NCI-H2196 treated with DMSO at 0.1 percent for 48 hours (cell line): ENCODE results near the gene LACTBL1.

Experiments used
- DNase-seq: peaks from one replicate; lab custom pipeline; 2025; ENCODE audit not compliant: unreplicated experiment; lab: John Stamatoyannopoulos, UW

LACTBL1 gene

GRCh38 chr1:22913421-22914141 lies 59.1 kb downstream of the LACTBL1 start:
- no peak for DNase-seq

- DNase-seq: no peak
Measured at GRCh38 chr1:22912311-22912710, 60.4 kb downstream of the LACTBL1 start.

GRCh38 chr1:22910986-22911651 lies 61.5 kb downstream of the LACTBL1 start:
- no peak for DNase-seq

GRCh38 chr1:22910286-22910685 lies 62.4 kb downstream of the LACTBL1 start:
- DNase-seq: no peak

- no peak for DNase-seq
Measured at GRCh38 chr1:22908880-22909426, 63.7 kb downstream of the LACTBL1 start.

GRCh38 chr1:22907528-22907927 lies 65.1 kb downstream of the LACTBL1 start:
- DNase-seq: no peak

GRCh38 chr1:22906968-22907367 lies 65.7 kb downstream of the LACTBL1 start:
- no peak for DNase-seq

- DNase-seq: no peak
Measured at GRCh38 chr1:22903113-22903512, 69.6 kb downstream of the LACTBL1 start.
